AG04449 (cell line): ENCODE results near the gene DGKB.

Experiments used
- CTCF ChIA-PET: fragments of 350-600 bp; formaldehyde crosslinking; extraction: SDS; loops from one replicate; lab custom pipeline; 2021; ENCODE audit warnings: antibody characterized with exemption; lab: Yijun Ruan, JAX
- POLR2A ChIA-PET: fragments of 400-600, 350-600 bp; formaldehyde crosslinking; extraction: SDS; loops from one replicate; lab custom pipeline; 2020; ENCODE audit warnings: antibody characterized with exemption, inconsistent platforms; lab: Yijun Ruan, JAX
- DNase-seq: peaks from one replicate; pipeline ENCODE4 v3.0.0-alpha.2; 2010; ENCODE audit warnings: low read depth, low spot score
- H3K4me3 ChIP-seq: 2 replicates; pipeline ENCODE4 v1.5.1; 2011; ENCODE audit warnings: low read depth, mild to moderate bottlenecking, control low read depth, low read length
- TF ChIP-seq, protein P1 (sequence below): IDR thresholded peaks from one replicate; pipeline ENCODE4 v1.5.1; 2011; ENCODE audit warnings: mild to moderate bottlenecking, moderate library complexity, low read length, control low read depth, inconsistent platforms; ENCODE audit not compliant: insufficient read depth; ENCODE audit errors: missing control alignments

Gene DGKB

DNA sequence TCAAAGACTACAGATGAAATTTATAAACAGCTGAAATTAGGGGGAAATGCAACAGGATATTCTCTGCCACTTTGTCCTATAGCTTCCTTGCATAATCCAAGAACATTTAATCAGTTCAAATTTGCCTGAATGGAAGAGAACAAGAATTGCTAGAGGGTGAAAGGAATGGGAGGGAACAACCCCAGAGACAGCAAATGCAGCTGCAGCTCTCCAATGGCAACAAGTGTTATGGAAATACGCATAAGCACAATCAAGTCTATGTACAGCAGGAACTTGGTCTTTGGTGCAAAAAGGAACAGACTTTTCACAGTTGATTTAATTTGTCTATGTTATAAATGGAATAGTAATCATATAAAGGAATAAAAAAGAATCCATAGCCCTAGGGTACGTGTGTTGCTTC, 644.1 kb downstream of the DGKB start:
- H3K4me3 ChIP-seq = no peak overlapping the region
- no peak for DNase-seq
- ChIA-PET CTCF (no interaction called here), POLR2A (no interaction called here)
- TF ChIP-seq, protein P1, sequence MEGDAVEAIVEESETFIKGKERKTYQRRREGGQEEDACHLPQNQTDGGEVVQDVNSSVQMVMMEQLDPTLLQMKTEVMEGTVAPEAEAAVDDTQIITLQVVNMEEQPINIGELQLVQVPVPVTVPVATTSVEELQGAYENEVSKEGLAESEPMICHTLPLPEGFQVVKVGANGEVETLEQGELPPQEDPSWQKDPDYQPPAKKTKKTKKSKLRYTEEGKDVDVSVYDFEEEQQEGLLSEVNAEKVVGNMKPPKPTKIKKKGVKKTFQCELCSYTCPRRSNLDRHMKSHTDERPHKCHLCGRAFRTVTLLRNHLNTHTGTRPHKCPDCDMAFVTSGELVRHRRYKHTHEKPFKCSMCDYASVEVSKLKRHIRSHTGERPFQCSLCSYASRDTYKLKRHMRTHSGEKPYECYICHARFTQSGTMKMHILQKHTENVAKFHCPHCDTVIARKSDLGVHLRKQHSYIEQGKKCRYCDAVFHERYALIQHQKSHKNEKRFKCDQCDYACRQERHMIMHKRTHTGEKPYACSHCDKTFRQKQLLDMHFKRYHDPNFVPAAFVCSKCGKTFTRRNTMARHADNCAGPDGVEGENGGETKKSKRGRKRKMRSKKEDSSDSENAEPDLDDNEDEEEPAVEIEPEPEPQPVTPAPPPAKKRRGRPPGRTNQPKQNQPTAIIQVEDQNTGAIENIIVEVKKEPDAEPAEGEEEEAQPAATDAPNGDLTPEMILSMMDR = no peak

DNA sequence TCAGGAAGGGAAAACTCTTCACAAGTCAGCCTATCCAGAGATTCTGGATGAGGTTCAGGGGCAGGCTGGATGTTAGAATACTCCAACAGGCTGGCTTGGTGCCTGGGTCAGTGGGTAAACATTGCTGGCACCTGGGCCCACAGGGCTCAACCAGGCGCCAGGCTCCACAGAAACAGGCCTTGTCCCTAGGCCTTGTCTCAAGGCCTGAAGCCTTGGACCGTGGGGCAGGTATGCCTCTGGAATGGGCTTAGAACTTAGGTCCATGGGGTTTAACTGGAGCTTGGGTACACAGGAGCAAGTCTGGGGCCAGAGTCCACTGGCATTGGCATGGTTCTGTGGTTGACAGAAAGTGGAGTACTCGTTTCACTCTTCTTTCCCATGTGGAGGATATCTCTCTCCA, 650.1 kb downstream of the DGKB start:
- no peak overlapping the region for H3K4me3 ChIP-seq
- TF ChIP-seq, protein P1 = no peak
- DNase-seq = no peak
- POLR2A ChIA-PET = no interaction called here
- CTCF ChIA-PET = no interaction called here

DNA sequence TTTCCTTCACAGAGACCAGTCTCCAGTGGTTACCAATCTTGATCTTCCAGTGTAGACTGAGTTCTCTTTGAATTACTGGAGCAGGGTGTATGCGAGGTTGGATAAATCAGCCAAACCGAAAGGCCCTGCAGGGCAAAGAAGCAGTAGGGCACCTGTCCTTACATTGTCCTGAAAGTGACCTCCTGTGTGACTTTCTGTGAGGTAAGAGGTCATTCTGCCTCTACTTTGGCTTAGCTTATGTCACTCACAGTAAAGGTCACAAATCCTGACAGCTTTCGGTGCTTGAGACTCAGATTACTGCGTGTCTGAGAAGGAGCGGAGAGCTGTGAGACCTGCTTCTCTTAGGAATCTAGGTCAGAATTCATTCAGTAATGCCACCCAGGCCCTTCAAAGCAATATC, 660.4 kb downstream of the DGKB start:
- TF ChIP-seq, protein P1 = no peak
- CTCF ChIA-PET = no interaction called here
- no peak for DNase-seq
- POLR2A ChIA-PET = no interaction called here
- H3K4me3 ChIP-seq = no peak overlapping the region

DNA sequence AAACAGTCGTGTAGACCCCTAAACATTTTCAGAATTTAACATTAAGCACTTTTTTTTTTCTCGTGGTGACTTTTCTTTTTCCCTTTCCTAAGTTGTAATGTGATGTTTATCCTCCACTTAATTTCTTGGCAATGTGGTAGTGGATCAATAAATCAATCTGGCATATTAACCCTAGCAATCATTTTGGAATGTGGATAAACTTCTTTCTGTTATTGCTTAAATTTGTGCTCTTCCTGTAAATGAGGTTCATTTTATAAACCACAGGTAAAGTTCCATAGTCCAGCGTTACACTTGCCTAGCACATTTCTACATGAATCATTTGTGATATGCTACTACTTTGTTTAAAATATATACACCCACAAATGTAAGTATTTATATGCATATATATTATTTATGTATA, 665.7 kb downstream of the DGKB start:
- no peak overlapping the region for H3K4me3 ChIP-seq
- TF ChIP-seq, protein P1 = no peak
- DNase-seq = no peak
- ChIA-PET CTCF (interaction anchor here (0.7 kb wide), 1 partner anchor 210 kb away, joined by 3 read pairs; no protein-coding TSS in a partner anchor), POLR2A (no interaction called here)

DNA sequence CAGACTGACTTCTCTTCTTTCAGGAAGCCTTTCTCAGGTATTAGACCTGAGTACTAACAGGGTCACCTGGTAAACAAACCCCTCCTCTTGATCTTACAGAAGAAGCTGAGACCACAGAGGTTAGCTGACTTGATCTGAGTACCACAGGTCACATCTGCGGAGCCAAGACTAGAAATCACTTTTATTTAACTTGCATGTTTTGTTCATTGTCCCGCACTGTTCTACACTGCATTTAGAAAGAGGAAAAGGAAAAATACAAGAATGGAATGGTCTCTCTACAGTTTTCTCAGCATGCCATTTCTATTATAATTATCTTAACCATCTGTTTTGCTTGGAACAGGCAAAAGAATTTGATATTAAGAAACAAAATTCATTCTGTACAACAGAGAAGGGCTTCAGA, 667.5 kb downstream of the DGKB start:
- TF ChIP-seq, protein P1 = no peak
- CTCF ChIA-PET = no interaction called here
- no peak for DNase-seq
- POLR2A ChIA-PET = no interaction called here
- no peak overlapping the region for H3K4me3 ChIP-seq

DNA sequence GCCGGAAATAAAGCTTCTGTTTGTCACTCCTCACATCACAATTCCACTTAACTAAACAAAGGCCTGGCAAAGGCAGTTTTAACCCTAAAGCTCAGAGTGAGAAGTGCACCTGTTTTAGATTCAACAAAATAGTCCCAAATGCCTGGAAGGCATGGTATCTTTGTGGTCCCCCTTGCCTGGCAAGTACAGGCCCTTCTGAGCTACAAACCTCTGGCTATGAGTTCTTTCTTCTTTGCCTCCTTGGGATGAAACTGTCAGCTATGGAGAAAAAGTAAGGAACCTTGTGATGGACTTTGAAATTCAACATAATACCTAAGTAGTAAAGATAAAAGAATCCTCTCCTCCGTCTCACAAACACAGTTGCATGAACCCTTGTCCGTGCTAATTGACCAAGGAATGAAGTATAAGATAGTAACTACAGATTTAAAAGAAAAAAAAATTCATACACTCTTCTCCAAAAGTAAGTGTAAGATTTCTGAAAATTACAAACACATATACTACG, 668.6 kb downstream of the DGKB start:
- ChIA-PET CTCF (no interaction called here), POLR2A (no interaction called here)
- no peak overlapping the region for H3K4me3 ChIP-seq
- no peak for DNase-seq
- TF ChIP-seq, protein P1 = no peak
